Neural progenitor cell (in vitro differentiated cells): Measurements from ENCODE around the gene RBFOX2. TPM values are rescaled to one million over a fixed set of nuclear protein-coding genes. Genes with fewer than 3 reads are reported as not detected.

Experiments used
- DNase-seq: peaks from one replicate; pipeline ENCODE4 v3.0.0-alpha.2; 2016; ENCODE audit warnings: low spot score
- H2AFZ ChIP-seq: fragments of 200-600 bp; sonication (generic); replicated peaks from 2 replicates; pipeline ENCODE4 v1.6.1; 2016; ENCODE audit warnings: antibody characterized with exemption
- H3F3A ChIP-seq: fragments of 200-600 bp; sonication (generic); 2 replicates; pipeline ENCODE4 v1.6.1; 2016; ENCODE audit warnings: antibody characterized with exemption, low read depth
- H3K27ac ChIP-seq: fragments of 200-600 bp; sonication (generic); 2 replicates; pipeline ENCODE4 v1.5.1; 2016; ENCODE audit warnings: mild to moderate bottlenecking
- H3K27me3 ChIP-seq: fragments of 200-600 bp; sonication (generic); 2 replicates; pipeline ENCODE4 v1.6.1; 2016; ENCODE audit warnings: mild to moderate bottlenecking, moderate library complexity
- H3K36me3 ChIP-seq: fragments of 200-600 bp; sonication (generic); 2 replicates; pipeline ENCODE4 v1.5.1; 2016
- H3K4me1 ChIP-seq: fragments of 200-600 bp; sonication (generic); 2 replicates; pipeline ENCODE4 v1.6.1; 2016; ENCODE audit warnings: mixed run types
- H3K4me2 ChIP-seq: fragments of 200-600 bp; sonication (generic); 2 replicates; pipeline ENCODE4 v1.6.1; 2016
- H3K4me3 ChIP-seq: fragments of 200-600 bp; sonication (generic); 2 replicates; pipeline ENCODE4 v1.5.1; 2016
- H3K79me2 ChIP-seq: fragments of 200-600 bp; sonication (generic); 2 replicates; pipeline ENCODE4 v1.6.1; 2016; ENCODE audit warnings: low read depth
- H3K9ac ChIP-seq: fragments of 200-600 bp; sonication (generic); 2 replicates; pipeline ENCODE4 v1.6.1; 2016
- H3K9me3 ChIP-seq: fragments of 200-600 bp; sonication (generic); 2 replicates; pipeline ENCODE4 v1.5.1; 2016; ENCODE audit warnings: low read depth
- H4K20me1 ChIP-seq: fragments of 200-600 bp; sonication (generic); 2 replicates; pipeline ENCODE4 v1.6.1; 2016; ENCODE audit warnings: low read depth
- H3K27ac Mint-ChIP-seq: 3 replicates; pipeline ENCODE4 v1.8.0; 2021; ENCODE audit warnings: mixed read lengths
- H3K27me3 Mint-ChIP-seq: 2 replicates; pipeline ENCODE4 v1.8.0; 2022; ENCODE audit warnings: low read depth, mild to moderate bottlenecking, inconsistent platforms, moderate library complexity, mixed read lengths; ENCODE audit not compliant: insufficient read depth
- H3K36me3 Mint-ChIP-seq: 3 replicates; pipeline ENCODE4 v1.8.0; 2021; ENCODE audit warnings: mixed read lengths
- H3K4me1 Mint-ChIP-seq: 3 replicates; pipeline ENCODE4 v1.8.0; 2021; ENCODE audit warnings: mixed read lengths
- H3K4me3 Mint-ChIP-seq: 3 replicates; pipeline ENCODE4 v1.8.0; 2021; ENCODE audit warnings: mild to moderate bottlenecking, moderate library complexity, mixed read lengths
- H3K9me3 Mint-ChIP-seq: 3 replicates; pipeline ENCODE4 v1.8.0; 2020; ENCODE audit warnings: mixed read lengths
- CTCF ChIP-seq: fragments of 200-600 bp; sonication (generic); IDR thresholded peaks from 2 replicates; pipeline ENCODE4 v1.5.1; 2017; ENCODE audit warnings: antibody characterized with exemption, mild to moderate bottlenecking
- EZH2 ChIP-seq: fragments of 200-600 bp; sonication (generic); IDR thresholded peaks from 2 replicates; pipeline ENCODE4 v1.6.1; 2017; ENCODE audit warnings: antibody characterized with exemption, mild to moderate bottlenecking, moderate library complexity
- EZH2phosphoT487 ChIP-seq: fragments of 200-600 bp; sonication (generic); IDR thresholded peaks from 2 replicates; pipeline ENCODE4 v1.6.1; 2017; ENCODE audit warnings: antibody characterized with exemption
- total RNA-seq: library from RNA; depleted of rRNA; stranded (reverse); fragments of >200 nt; gene quantifications from 2 replicates; pipeline ENCODE4 v1.2.3, GENCODE V29; 2015; ENCODE audit warnings: low replicate concordance

The RBFOX2 gene
- total RNA-seq, 1 donor from 2014 or later: 163 TPM

GRCh38 chr22:35910003-35910769 lies 118.4 kb downstream of the RBFOX2 start:
- Histone ChIP-seq H3K9me3 (no peaks in the 10 kb centered on the region), H3K4me3 (no peak overlapping the region), H3K4me2 (peak overlapping the region; percentile 48), H3K9ac (no peak overlapping the region), H3K27ac (peak overlapping the region; percentile 11), H3K4me1 (peaks cover 33% of the 10 kb centered on the region), H3K36me3 (no peaks in the 10 kb centered on the region), H2AFZ (no peak overlapping the region), H4K20me1 (peaks cover 36% of the 10 kb centered on the region), H3K79me2 (peaks cover 91% of the 10 kb centered on the region), H3F3A (peaks cover 18% of the 10 kb centered on the region), H3K27me3 (no peaks in the 10 kb centered on the region)
- Mint-ChIP-seq H3K27ac (no peak overlapping the region), H3K4me1 (peaks cover 39% of the 10 kb centered on the region), H3K27me3 (no peaks in the 10 kb centered on the region), H3K9me3 (no peaks in the 10 kb centered on the region), H3K4me3 (no peak overlapping the region), H3K36me3 (no peaks in the 10 kb centered on the region)
- no peak for TF ChIP-seq CTCF
- TF ChIP-seq EZH2: no peak
- TF ChIP-seq EZH2phosphoT487: no peak
- DNase-seq: peak; percentile 50

- DNase-seq: no peak
- H3K4me3 Mint-ChIP-seq: no peak overlapping the region
- Histone ChIP-seq H3K4me1 (peaks cover 10% of the 10 kb centered on the region), H3F3A (no peaks in the 10 kb centered on the region), H3K4me3 (no peak overlapping the region), H3K9me3 (no peaks in the 10 kb centered on the region), H3K79me2 (peaks cover 88% of the 10 kb centered on the region), H2AFZ (no peak overlapping the region), H3K36me3 (no peaks in the 10 kb centered on the region), H4K20me1 (peaks cover 24% of the 10 kb centered on the region), H3K9ac (no peak overlapping the region), H3K4me2 (no peak overlapping the region), H3K27me3 (no peaks in the 10 kb centered on the region), H3K27ac (no peak overlapping the region)
- no peaks in the 10 kb centered on the region for H3K27me3 Mint-ChIP-seq
- H3K4me1 Mint-ChIP-seq: peaks cover 26% of the 10 kb centered on the region
- no peaks in the 10 kb centered on the region for H3K9me3 Mint-ChIP-seq
- no peak for TF ChIP-seq CTCF
- no peak for TF ChIP-seq EZH2
- no peak for TF ChIP-seq EZH2phosphoT487
- no peak overlapping the region for H3K27ac Mint-ChIP-seq
- H3K36me3 Mint-ChIP-seq: no peaks in the 10 kb centered on the region
These were observed 122.7 kb downstream of the RBFOX2 start for GRCh38 chr22:35905894-35906293.

GRCh38 chr22:35904752-35905151 lies 123.9 kb downstream of the RBFOX2 start:
- Histone ChIP-seq H3K9me3 (no peaks in the 10 kb centered on the region), H3K36me3 (no peaks in the 10 kb centered on the region), H3K9ac (no peak overlapping the region), H3K79me2 (peaks cover 88% of the 10 kb centered on the region), H3F3A (no peaks in the 10 kb centered on the region), H4K20me1 (peaks cover 25% of the 10 kb centered on the region), H3K4me1 (no peaks in the 10 kb centered on the region), H3K4me3 (no peak overlapping the region), H3K27ac (no peak overlapping the region), H3K27me3 (no peaks in the 10 kb centered on the region), H3K4me2 (no peak overlapping the region), H2AFZ (no peak overlapping the region)
- Mint-ChIP-seq H3K27me3 (no peaks in the 10 kb centered on the region), H3K9me3 (no peaks in the 10 kb centered on the region), H3K4me3 (no peak overlapping the region), H3K4me1 (peaks cover 27% of the 10 kb centered on the region), H3K27ac (no peak overlapping the region), H3K36me3 (no peaks in the 10 kb centered on the region)
- TF ChIP-seq EZH2phosphoT487 (no peak), CTCF (no peak), EZH2 (no peak)
- no peak for DNase-seq
